ENCODE measurements around the gene TSPAN3.

The TSPAN3 gene

DNA sequence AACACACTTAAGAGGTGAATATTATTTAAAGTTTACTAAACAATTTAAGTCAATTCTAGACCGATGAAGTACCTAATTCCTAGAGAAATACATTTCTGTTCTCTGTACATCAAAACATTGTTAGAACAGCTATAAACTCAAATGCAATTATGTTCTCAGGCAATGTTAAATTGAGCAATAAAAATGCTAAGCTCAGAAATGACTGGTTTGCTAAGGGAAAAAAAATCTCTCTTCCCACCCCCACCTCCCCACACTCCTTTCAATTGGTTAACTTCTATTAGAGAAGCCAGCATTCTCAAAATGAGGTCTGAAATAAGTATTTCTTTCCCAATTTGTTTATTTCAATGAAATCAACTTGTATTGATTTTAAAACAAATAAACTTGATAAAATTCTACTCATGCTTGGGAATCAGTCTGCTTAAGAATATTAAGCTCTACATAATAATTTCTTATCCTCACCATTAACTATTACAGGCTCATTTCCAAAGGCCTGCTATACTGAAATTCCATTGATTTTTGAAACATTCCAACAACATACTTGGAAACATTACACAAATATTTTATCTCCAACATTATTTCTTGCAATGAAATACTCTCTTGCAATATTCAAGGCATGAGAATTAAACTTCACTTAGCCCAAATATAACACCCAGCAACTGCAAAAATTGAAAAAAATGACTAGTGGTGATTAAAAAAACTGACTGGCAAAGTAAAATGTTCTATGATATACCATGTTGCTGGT lies 22.6 kb downstream of the TSPAN3 start:
- no peak for FAIRE-seq

DNA sequence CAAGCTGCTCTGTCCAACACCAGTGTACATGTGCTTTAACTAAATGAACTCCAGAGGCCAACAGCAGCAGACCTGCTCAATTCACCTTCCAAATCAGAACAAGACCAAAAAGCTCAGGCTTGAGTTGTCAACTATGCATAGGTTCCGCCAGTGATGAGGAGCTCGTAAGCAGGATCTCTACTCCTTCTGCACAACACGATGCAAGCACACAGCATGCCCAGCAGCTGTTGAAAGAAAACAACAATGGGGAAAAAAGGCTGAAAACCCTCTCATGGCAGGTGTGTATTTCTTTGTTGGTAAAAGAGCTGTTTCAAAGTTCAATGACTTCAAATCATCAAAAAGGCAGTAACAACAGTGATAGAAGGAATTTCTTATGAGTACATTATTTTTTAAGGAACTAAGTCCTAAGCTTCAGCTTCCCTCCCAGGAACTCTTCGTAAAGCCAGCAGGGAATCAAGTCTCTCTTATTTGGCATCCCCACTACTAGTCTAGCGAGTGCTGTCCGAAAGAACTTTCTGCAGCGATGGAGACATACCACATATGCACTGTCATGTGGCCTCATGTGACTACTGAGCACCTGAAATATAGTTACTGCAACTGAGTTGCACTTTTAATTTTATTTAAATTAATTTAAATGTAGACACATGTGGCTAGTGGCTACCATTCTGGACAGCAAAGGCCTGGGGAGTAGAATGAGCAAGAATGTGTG lies 24.1 kb downstream of the TSPAN3 start:
- FAIRE-seq: no peak

DNA sequence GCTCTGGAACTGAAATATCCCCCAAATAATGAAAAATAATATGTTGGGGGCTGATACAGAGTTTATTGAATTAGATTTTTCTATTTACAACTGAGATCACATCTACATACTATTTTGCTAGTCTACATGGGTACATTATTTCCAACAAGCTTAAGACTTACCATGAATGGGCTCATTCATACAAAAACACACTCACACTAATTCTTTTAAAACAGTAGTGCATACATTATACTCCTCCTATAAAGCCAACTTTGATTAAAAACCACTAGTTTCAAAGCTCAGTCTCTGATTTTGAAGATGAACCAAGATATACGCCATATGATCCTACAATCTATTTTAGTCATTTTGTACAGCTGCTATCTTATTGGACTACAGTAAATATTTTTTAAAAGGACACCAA lies 24.9 kb downstream of the TSPAN3 start:
- no peak for FAIRE-seq

DNA sequence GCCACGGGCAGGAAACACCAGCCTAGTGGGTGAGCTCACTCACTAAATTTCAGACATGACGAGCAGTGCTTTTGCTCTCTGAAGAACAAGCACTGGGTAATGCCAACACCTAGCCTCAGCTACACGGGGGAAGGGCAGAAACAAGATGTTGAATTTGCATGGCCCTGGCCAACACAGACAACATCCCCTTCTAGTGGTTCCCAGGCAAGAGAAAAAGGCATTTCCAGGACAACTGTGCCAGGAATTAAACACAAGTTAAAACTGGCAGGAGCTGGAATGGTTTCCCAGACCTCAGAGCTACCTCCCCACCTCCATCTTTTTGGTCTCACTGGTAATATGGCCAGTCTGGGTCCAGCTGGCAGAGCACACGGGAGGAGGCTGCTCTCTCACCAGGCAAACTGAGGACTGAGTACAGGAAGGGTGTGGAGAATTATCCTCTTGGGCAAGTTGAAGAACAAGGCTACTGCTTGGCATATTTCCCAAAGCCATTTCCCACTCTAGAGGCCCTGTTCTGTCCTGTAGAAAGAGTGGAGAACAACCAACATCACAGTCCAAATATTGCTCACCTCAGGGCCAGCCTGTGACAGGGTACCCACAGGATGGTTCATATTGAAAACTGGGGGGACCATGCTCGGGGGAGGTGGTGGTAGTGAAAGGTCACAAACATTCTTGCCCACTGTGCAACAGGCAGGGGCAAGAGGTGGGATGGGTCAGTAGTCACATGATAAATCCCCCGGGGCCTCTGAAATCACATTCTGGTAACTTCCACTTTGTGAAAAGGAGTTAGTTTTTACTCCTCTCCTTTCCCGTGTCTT lies 26.5 kb downstream of the TSPAN3 start:
- no peak for FAIRE-seq

DNA sequence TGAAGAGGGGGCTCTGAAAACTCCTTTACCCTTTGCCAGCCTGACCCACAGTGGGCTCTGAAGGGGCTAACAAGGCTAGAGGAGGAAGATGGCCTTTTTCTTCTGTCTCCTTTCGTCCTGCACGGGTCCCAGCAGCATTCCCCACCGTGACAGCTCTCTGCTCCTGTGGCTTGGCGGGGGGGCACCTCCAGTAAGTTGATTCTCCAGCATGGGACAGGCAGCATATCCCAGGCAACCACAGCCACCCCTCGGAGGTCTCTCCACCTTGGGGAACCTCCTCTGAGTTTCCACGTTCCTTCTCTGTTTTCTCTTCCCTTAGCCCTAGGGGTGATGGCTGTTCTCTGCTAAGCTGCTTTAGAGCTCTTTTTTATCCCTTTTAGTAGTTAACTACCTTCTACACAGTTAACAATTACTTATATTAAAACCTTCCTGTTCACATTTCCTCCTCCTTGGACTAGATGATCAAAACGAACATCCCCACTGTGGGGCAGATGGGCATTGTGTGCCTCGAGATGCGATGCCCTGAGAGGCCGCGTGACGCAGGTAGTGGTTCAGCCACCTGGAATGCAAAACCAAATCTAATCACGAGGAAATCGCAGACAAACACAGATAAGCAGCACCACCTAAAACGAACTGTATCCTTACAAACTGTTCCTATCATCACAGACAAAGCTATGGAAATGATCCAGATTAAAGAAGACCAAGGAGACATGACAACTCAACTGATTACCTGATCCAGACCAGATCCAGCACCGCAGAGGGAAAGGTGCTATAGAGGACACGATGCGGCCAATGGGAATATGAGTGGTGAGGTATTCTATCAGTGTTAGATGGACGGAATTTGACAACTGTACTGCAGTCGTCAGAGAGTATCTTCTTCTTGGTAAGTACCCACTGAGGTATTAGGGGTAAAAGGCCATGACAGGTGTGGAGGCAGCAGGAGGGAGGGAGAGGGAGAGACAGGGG lies 27.7 kb downstream of the TSPAN3 start:
- no peak for FAIRE-seq

- FAIRE-seq: no peak
These were observed 28.5 kb downstream of the TSPAN3 start for GRCh38 chr15:77042245-77042919.

GRCh38 chr15:77040673-77041072 lies 30.2 kb downstream of the TSPAN3 start:
- no peak for FAIRE-seq

DNA sequence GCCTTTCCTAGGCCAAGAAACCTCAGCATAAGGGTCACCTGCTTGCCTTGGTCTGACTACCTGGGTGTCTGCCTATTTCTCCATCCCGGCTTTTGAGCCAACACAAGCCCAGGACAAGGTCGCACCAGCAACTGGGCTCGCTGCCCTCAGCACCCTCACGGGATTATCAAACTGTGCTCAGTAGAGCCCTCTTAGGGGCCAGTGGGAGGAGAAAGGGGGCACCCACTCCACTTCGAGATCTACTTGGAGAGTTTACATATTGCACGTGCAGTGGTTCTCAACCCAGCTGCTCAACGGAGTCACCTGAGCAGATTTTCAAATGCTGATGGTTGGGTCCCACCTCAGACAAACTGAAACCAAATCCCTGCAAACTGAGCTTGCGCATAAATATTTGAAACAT lies 31.1 kb downstream of the TSPAN3 start:
- FAIRE-seq: no peak

GRCh38 chr15:77039217-77039533 lies 31.7 kb downstream of the TSPAN3 start:
- no peak for FAIRE-seq

GRCh38 chr15:77038312-77039216 lies 32.3 kb downstream of the TSPAN3 start:
- FAIRE-seq: no peak

GRCh38 chr15:77037388-77038209 lies 33.3 kb downstream of the TSPAN3 start:
- FAIRE-seq: no peak

GRCh38 chr15:77036537-77037387 lies 34.1 kb downstream of the TSPAN3 start:
- FAIRE-seq: no peak

DNA sequence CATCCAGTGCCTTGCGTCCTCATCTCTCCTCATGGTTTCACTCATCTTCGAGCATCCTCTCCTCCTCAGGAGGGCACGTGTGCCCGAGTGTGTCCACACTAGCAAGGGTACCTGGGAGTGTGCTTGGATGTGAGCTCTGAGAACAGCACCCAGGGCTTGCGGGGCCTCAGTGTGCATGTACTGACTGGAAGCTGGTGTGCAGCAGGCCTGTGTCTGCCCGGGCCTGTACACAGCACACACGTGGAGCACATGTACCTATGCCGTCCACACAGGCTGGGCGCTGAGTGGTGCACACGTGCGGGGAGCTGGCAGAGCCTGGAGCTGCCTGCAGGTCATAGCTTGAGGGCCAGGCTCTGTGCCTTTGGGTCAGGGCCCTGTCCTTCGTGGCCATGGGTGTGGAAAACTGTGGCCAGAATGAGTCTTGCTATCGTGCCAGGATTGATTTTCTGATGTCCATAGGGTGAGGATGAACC lies 34.9 kb downstream of the TSPAN3 start:
- no peak for FAIRE-seq

DNA sequence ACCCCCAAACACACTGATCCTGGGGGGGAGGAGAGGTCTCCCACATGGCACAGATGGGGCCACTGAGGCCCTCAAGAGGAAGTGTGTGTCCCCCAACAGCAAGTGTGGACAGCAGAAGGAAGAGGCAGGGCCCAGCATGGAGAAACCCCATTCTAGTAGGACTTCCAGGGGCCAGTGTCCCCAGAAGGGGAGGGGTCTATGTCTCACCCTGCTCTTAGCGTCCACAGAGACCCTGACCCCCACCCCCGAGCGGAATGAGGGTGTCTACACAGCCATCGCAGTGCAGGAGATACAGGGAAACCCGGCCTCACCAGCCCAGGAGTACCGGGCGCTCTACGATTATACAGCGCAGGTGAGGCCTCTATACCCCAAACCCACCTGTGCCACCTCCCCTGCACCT lies 35.3 kb downstream of the TSPAN3 start:
- no peak for FAIRE-seq

GRCh38 chr15:77034695-77035489 lies 36.0 kb downstream of the TSPAN3 start:
- no peak for FAIRE-seq

- no peak for FAIRE-seq
These were observed 36.9 kb downstream of the TSPAN3 start for GRCh38 chr15:77033729-77034671.

DNA sequence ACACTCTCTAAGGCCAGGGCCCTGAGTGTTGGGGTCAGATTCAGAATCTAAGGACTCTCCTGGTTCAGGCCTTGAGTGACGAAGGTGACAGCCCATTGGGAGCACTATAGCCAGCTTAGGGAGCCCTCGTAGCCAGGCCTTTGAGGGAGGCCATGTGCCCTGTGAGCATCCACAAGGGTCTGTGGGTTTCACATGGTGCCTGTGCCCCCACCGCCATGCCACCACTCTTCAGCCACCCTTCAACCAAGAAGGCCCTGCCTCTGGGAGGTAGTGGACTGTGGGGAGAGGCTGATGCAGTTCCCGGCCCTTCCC lies 37.5 kb downstream of the TSPAN3 start:
- FAIRE-seq: no peak

Data from TTC549 (cell line).